GM12872 (cell line): ENCODE results near the gene DCK.

Experiments used
- TF ChIP-seq, protein P1 (sequence below): IDR thresholded peaks from 3 replicates; pipeline ENCODE4 v1.5.1; 2011; ENCODE audit warnings: low read depth, mild to moderate bottlenecking, low read length, moderate library complexity; ENCODE audit not compliant: insufficient read depth

The DCK gene

GRCh38 chr4:71004281-71004851 lies 10.9 kb downstream of the DCK start:
- TF ChIP-seq, protein P1, sequence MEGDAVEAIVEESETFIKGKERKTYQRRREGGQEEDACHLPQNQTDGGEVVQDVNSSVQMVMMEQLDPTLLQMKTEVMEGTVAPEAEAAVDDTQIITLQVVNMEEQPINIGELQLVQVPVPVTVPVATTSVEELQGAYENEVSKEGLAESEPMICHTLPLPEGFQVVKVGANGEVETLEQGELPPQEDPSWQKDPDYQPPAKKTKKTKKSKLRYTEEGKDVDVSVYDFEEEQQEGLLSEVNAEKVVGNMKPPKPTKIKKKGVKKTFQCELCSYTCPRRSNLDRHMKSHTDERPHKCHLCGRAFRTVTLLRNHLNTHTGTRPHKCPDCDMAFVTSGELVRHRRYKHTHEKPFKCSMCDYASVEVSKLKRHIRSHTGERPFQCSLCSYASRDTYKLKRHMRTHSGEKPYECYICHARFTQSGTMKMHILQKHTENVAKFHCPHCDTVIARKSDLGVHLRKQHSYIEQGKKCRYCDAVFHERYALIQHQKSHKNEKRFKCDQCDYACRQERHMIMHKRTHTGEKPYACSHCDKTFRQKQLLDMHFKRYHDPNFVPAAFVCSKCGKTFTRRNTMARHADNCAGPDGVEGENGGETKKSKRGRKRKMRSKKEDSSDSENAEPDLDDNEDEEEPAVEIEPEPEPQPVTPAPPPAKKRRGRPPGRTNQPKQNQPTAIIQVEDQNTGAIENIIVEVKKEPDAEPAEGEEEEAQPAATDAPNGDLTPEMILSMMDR: peak; percentile 23; the same call in 1 of the 3 replicates

- TF ChIP-seq, protein P1: no peak
Observed at GRCh38 chr4:71006203-71006907, 12.9 kb downstream of the DCK start.

DNA sequence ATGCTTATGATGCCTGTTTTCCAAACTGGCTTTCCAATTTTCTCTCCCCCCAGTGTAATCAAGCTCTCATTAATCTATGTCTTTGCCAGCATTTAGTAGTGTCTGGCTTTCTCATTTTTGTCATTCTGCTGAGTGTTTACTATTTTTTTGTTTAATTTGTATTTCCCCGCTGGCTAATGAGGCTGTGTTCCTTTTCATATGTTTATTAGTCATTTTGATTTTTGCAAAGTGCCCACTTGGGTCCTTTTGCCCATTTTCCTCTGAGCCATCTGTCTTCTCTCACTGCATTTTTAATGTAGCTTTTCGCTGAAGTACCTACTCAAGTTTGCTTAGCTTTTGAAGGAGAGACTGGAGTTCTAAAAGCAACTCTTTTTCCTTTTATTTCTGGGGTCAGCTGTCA lies 14.7 kb downstream of the DCK start:
- TF ChIP-seq, protein P1: no peak

GRCh38 chr4:71009086-71009485 lies 15.6 kb downstream of the DCK start:
- TF ChIP-seq, protein P1: no peak

GRCh38 chr4:71009890-71010588 lies 16.6 kb downstream of the DCK start:
- TF ChIP-seq, protein P1: peak; percentile 58

DNA sequence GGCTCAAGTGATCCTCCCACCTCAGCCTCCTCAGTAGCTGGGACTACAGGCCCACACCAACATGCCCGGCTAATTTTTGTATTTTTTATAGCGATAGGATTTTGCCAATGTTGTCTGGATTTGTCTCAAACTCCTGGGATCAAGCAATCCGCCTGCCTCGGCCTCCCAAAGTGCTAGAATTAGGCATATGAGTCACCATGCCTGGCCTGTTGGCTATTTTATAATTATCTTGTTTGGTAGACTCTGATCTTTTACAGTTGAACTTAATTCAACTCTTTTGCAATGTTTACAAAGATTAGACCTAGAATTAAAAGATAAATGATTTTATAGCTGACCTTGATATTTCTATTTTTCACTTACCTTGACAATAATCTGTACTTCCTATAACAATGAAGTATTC lies 18.0 kb downstream of the DCK start:
- TF ChIP-seq, protein P1: no peak

- TF ChIP-seq, protein P1: no peak
Observed at GRCh38 chr4:71020611-71021010, 27.2 kb downstream of the DCK start.
